WI38 (cell line): ENCODE data around the gene SENP7.
"Not testable (repeated sequence)": the region's sequence is repeated elsewhere in the genome, so short reads cannot be mapped to it uniquely, and the experiment has no call there.

Source experiments
- H3K4me3 ChIP-seq: 2 replicates; pipeline ENCODE4 v1.5.1; 2011; ENCODE audit warnings: low read depth, mild to moderate bottlenecking, control low read depth, low read length
- CTCF ChIP-seq: IDR thresholded peaks from 2 replicates; pipeline ENCODE4 v1.5.1; 2012; ENCODE audit warnings: low read depth, mild to moderate bottlenecking, control low read depth, low read length

SENP7 gene

DNA sequence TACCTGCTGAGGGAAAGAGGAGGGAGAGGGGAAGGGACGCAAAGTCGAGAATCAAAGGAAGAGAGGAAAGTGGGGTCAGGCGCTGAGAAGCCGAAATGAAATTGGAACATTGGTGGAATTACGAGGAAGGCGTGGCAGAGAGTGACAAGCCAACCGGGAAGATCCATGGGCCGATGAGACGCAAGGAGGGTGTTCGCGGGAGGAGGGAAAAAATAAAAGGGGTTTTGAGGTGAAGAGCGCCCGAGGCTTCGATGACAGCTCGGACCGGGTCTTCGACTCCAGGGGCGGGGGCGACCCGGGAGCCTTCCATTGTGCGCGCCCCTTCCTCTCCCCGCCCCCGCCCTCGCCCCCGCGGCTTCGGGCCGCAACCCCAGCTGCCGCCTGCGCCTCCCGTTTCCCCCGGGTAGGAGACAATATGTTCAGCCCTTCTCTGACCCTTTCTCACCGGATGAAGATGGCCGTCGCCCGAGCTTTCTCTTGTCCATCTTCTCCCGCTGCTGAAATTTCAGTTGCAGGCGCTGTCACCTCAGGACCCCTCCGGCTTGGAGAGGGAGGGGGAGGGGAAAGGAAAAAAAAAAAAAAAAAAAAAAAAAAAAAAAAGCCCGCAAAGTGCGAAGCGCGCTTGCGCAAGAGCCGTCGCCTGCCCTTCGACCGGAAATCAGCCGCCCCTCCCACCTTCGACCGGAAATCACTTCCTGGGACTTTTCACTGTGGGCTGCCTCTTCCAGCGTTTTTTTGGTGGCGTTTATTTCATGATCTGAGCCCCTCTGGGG, at the start of gene SENP7:
TSS of gene SENP7 (minus strand) at position 567 of the 773 bp plus-strand sequence. CDS start at position 485, 82 bp downstream.
- peak within 1 kb of the TSS; percentile 83 for H3K4me3 ChIP-seq
- TF ChIP-seq CTCF: no peak

DNA sequence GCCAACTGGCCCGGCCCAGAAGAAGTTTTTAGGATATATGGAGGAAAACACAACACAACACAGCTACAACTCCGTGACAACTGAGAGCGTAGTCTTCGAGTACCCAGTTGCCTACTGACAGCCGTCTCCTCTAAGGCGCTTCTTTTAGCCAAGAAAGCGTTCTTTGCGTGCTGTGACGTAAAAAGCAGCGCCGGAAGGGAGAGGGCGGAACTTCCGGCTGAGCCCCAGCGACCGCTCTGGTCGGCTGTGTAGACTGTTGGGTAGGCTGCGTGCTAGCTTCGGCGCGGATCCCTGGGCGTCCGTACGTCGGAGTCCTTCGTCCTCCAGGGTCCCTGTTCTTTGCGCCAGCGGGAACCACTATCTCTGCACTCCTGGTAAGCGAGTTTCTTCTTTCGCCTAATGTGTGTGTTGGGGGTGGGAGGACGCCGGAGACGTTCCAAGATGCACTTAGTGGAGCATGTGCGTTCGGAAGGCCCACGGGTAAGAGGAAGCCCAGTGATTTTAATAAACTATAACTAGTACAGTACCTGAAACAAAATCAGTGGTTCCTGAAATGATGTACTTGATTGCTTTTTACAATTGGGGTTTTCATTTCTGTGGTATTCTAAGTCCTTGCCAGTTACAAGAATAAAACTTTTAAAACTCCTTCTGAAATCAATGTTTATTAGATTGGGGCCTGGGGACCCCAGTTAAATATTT, 48.8 kb upstream of the SENP7 start, which contains the start of gene TRMT10C:
TSS of gene TRMT10C (plus strand) at position 239 of the 699 bp plus-strand sequence. CDS start 2,914 bp downstream, outside the sequence.
- peak within 1 kb of the TSS; percentile 96 for H3K4me3 ChIP-seq
- TF ChIP-seq CTCF: no peak

- no peak overlapping the region for H3K4me3 ChIP-seq
- no peak for TF ChIP-seq CTCF
Observed at GRCh38 chr3:101556064-101556463, 43.1 kb upstream of the SENP7 start.

- H3K4me3 ChIP-seq: not testable (repeated sequence)
Observed at GRCh38 chr3:101553381-101553780, 40.4 kb upstream of the SENP7 start.

DNA sequence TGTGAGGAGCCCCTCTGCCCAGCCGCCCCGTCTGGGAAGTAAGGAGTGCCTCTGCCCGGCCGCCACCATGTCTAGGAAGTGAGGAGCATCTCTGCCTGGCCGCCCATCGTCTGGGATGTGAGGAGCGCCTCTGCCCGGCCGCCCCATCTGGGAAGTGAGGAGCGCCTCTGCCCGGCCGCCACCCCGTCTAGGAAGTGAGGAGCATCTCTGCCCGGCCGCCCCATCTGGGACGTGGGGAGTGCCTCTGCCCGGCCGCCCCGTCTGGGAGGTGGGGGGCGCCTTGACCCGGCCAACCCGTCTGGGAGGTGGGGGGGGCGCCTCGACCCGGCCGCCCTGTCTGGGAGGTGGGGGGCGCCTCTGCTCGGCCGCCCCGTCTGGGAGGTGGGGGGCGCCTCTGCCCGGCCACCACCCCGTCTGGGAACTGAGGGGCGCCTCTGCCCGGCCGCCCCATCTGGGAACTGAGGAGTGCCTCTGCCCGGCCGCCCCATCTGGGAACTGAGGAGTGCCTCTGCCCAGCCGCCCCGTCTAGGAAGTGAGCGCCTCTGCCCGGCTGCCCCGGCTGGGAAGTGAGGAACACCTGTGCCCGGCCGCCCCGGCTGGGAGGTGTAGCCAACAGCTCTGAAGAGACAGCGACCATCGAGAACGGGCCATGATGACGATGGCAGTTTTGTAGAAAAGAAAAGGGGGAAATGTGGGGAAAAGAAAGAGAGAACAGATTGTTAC, 38.5 kb upstream of the SENP7 start:
- H3K4me3 ChIP-seq: not testable (repeated sequence)

- no peak overlapping the region for H3K4me3 ChIP-seq
- no peak for TF ChIP-seq CTCF
Observed at GRCh38 chr3:101549473-101549872, 36.5 kb upstream of the SENP7 start.

DNA sequence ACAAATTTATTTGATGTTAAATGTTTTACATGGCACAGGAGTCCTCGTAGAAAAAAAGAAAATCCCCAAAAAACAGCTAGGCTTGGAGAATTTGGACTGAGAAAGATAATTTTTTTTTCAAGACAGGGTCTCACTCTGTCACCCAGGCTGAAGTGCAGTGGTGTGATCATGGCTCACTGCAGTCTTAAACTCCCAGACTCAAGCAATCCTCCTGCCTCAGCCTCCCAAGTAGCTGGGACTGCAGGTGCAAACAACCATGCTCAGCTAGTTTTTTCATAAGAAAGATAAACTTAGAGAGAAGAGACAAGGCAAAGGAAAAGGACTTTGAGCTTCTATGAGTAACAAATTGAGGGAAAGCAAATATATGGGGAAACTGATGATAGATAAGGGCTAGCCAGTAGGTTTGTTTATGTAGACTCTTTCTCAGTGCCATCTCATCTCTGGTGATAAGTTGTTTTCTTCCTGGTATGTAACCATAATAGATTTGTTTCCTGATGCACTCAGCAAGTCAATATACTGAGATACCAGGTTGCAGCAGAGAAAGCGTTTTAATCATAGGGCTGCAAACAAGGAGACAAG, 35.6 kb upstream of the SENP7 start:
- TF ChIP-seq CTCF: no peak

More for the DNA sequence above, 35.6 kb upstream of the SENP7 start:
- no peak overlapping the region for H3K4me3 ChIP-seq
